Psoas muscle (tissue), 8 donors: ENCODE measurements around the gene ALOX15B. TPM values are rescaled to one million over a fixed set of nuclear protein-coding genes. Genes with fewer than 3 reads are reported as not detected.

Experiments
- ATAC-seq, 4 donors: fragments of 200-7000 bp; cut with Tn5 transposase; one replicate each; pipeline ENCODE4 v1.9.1; 2020; ENCODE audit warnings: moderate library complexity in 3 of 4, mild to moderate bottlenecking in 2 of 4
- DNase-seq, 2 donors: peaks; one replicate each; pipeline ENCODE4 v3.0.0-alpha.2; 2020
- H3K27ac ChIP-seq: fragments of 200-600 bp; one replicate; pipeline ENCODE4 v1.8.0; 2022
- H3K27me3 ChIP-seq, 3 donors: fragments of 200-600 bp in 1 of 3; one replicate each; pipeline versions ENCODE4 v1.6.1 to v1.8.0; 2013 to 2022; ENCODE audit warnings: low read length in 2 of 3, mild to moderate bottlenecking in 2 of 3, moderate library complexity in 1 of 3; ENCODE audit not compliant: insufficient read depth in 3 of 3
- H3K36me3 ChIP-seq, 2 donors: fragments of 200-600 bp in 1 of 2; one replicate each; pipeline versions ENCODE4 v1.6.1 to v1.8.0; 2013 to 2022; ENCODE audit warnings: low read depth in 1 of 2, mild to moderate bottlenecking in 1 of 2, moderate library complexity in 1 of 2; ENCODE audit not compliant: insufficient read depth in 1 of 2
- H3K4me1 ChIP-seq: fragments of 200-600 bp; one replicate; pipeline ENCODE4 v1.8.0; 2022
- H3K4me3 ChIP-seq: fragments of 200-600 bp; one replicate; pipeline ENCODE4 v1.8.0; 2022; ENCODE audit warnings: mild to moderate bottlenecking
- H3K9me3 ChIP-seq: fragments of 200-600 bp; one replicate; pipeline ENCODE4 v1.8.0; 2022
- WGBS, 3 donors: extraction: QIAGEN DNeasy Blood & Tissue Kit; methylation state at CpG; one replicate each; pipeline versions ENCODE4 v1.1.6 to v1.1.7; 2013; 5-methylcytosine and 5-hydroxymethylcytosine counted together
- intact Hi-C, 2 donors: fragments of 100-400 bp; cut with DNase I; formaldehyde crosslinking; loops; one replicate each; pipeline versions ENCODE4 v1.11.0 to v1.14.2; 2022
- polyA plus RNA-seq, 3 donors: library from polyadenylated mRNA; stranded (reverse); fragments of 200-250 nt; gene quantifications; one replicate each; pipeline ENCODE4 v1.2.3, GENCODE V29; 2013
- total RNA-seq, 4 donors: library from RNA; stranded (reverse); fragmentation: NEBNext Ultra II Directional in 2 of 4; extraction: Animal tissue kit (Norgen Biotek cat#: 25700) in 2 of 4; gene quantifications; one replicate each; pipeline versions ENCODE4 v1.2.1 to v1.2.4, GENCODE V29; 2021 to 2023
- TF ChIP-seq, protein P1 (sequence below): fragments of 200-600 bp; IDR thresholded peaks from one replicate; pipeline ENCODE4 v1.8.0; 2022; ENCODE audit warnings: antibody characterized with exemption
- donor health status: healthy with polysubstance abuse.
- donor health status: DM: no; HTN: no; CAD: no; lungs with moderate emphysema.
- donor health status: Bipolar disorder and iron deficiency.
- donor health status: healthy.
- donor health status: DM: yes; HTN: yes; CAD: no.
- donor health status: DM: no; HTN: no; CAD: no.
- donor health status: DM: no; HTN: no; CAD: no.
- donor health status: DM: yes; HTN: yes; CAD: no.

ALOX15B gene
- total and polyA plus RNA-seq, 7 donors: 0.09 to 1.1 (median 0.32) TPM; not detected in 2

DNA sequence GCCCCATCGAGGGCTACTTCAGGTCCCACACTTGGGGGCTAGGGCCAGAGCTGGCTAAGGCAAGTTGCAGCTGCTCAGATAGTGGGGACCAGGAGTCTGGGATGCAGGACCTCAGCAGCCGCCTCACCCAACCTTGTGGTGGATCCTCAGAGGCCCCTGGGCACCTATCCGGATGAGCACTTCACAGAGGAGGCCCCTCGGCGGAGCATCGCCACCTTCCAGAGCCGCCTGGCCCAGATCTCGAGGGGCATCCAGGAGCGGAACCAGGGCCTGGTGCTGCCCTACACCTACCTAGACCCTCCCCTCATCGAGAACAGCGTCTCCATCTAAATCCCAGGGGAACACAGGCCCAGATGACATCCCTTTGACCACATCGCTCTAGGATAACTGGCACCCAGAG is 9.4 kb downstream of the ALOX15B start:
- Histone ChIP-seq H3K36me3 (no peaks in the 10 kb centered on the region), H3K4me1 (no peaks in the 10 kb centered on the region), H3K27me3 (peaks cover 0 to 10% (median 0%) of the 10 kb centered on the region in 3 donors), H3K27ac (no peak overlapping the region), H3K4me3 (no peak overlapping the region), H3K9me3 (no peaks in the 10 kb centered on the region)
- DNase-seq (no peak), ATAC-seq (no peak)
- intact Hi-C loops: loop anchor here in 1 of 2 donors (10.0 kb wide), 1 partner anchor 133 kb away; the partner anchor contains the start of gene RNF227
- WGBS, 3 donors: 83 to 89% (median 86%) methylated on average over 12 of the region's 12 CpGs
- TF ChIP-seq, protein P1, sequence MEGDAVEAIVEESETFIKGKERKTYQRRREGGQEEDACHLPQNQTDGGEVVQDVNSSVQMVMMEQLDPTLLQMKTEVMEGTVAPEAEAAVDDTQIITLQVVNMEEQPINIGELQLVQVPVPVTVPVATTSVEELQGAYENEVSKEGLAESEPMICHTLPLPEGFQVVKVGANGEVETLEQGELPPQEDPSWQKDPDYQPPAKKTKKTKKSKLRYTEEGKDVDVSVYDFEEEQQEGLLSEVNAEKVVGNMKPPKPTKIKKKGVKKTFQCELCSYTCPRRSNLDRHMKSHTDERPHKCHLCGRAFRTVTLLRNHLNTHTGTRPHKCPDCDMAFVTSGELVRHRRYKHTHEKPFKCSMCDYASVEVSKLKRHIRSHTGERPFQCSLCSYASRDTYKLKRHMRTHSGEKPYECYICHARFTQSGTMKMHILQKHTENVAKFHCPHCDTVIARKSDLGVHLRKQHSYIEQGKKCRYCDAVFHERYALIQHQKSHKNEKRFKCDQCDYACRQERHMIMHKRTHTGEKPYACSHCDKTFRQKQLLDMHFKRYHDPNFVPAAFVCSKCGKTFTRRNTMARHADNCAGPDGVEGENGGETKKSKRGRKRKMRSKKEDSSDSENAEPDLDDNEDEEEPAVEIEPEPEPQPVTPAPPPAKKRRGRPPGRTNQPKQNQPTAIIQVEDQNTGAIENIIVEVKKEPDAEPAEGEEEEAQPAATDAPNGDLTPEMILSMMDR: no peak

DNA sequence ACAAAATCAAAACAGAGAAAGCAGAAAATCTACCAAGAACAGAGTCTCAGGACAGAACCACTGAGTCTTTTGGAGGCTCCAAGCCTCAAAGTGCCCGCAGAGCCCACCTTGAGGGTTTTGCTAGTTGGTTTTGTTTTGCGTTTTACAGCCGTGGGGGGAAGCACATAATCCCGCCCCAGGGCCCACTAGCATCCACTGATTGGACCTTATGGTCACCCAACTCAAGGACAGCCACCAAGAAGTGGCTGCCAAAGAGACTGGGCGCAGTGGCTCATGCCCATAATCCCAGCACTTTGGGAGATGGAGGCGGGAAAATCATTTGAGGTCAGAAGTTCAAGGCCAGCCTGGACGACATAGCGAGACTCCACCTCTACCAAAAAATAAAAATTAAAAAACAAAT is 9.9 kb downstream of the ALOX15B start:
- no peak overlapping the region for H3K4me3 ChIP-seq
- no peaks in the 10 kb centered on the region for H3K4me1 ChIP-seq
- no peak for DNase-seq
- TF ChIP-seq, protein P1: no peak
- intact Hi-C loops: loop anchor here in 1 of 2 donors (10.0 kb wide), 1 partner anchor 134 kb away; the partner anchor contains the start of gene RNF227
- no peak overlapping the region for H3K27ac ChIP-seq
- ATAC-seq: no peak
- peaks cover 0 to 10% (median 0%) of the 10 kb centered on the region in 3 donors for H3K27me3 ChIP-seq
- H3K36me3 ChIP-seq: no peaks in the 10 kb centered on the region
- 85 to 88% (median 87%) methylated on average over 8 of the region's 8 CpGs for WGBS, 3 donors
- H3K9me3 ChIP-seq: no peaks in the 10 kb centered on the region

DNA sequence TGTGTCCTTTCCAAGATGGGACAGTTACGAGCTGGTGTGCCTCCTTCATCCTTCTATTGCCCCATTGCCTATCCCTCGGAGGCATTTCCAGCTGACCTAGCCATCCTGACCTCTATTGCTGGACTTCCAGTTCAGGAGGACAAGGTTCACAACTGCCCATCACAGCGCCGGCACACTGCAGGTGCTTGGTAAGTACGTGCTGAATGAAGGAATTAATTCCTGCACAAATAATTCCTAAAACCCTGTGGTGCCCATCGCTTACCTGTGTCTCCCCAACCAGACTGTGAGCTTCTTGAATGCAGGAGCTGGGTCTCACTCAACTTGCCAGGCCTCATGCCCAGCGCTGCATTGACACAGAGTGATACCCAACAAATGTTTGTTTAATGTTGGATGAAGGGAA is 13.0 kb downstream of the ALOX15B start:
- no peaks in the 10 kb centered on the region for H3K4me1 ChIP-seq
- intact Hi-C loops: loop anchor here in 1 of 2 donors (10.0 kb wide), 1 partner anchor 307 kb away; no protein-coding TSS in a partner anchor
- WGBS, 3 donors: 70 to 84% (median 83%) methylated on average over 7 of the region's 7 CpGs
- H3K27me3 ChIP-seq: peaks cover 0 to 4% (median 0%) of the 10 kb centered on the region in 3 donors
- H3K27ac ChIP-seq: no peak overlapping the region
- H3K36me3 ChIP-seq: no peaks in the 10 kb centered on the region
- H3K9me3 ChIP-seq: no peaks in the 10 kb centered on the region
- TF ChIP-seq, protein P1: no peak
- DNase-seq (no peak), ATAC-seq (no peak)
- no peak overlapping the region for H3K4me3 ChIP-seq

DNA sequence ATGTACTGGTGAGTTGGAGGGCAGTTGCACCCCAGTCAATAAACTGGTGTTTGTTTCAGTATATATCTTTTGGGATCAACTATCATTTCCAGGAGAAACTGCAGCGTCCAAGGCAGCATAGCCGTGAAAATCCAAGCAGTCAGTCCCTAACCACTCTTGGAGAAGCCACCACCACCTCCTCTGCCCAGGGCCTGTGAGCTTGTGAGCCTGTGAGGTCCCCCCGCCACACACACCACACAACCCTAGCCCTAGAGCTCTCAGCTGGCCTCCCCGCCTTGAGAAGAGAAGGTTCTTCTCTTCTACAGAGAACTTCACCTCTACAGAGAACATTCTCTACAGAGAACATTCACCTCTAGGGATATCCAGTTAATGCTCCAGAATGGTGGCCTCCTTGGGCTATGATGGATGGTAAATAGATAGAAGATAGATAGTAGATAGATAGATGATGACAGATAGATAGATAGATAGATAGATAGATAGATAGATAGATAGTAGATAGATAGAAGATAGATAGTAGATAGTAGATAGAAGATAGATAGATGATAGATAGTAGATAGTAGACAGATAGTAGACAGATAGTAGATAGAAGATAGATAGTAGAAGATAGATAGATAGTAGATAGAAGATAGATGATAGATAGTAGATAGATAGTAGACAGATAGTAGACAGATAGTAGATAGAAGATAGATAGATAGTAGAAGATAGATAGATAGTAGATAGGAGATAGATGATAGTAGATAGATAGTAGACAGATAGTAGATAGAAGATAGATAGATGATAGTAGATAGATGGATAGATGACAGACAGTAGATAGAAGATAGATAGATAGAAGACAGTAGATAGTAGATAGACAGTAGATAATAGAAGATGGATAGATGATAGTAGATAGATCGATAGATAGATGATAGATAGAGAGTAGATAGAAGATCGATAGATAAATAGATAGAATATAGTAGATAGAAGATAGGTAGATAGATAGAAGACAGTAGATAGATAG is 13.7 kb downstream of the ALOX15B start:
- TF ChIP-seq, protein P1: no peak
- H3K9me3 ChIP-seq: no peaks in the 10 kb centered on the region
- intact Hi-C loops: loop anchor here in 1 of 2 donors (10.0 kb wide), 1 partner anchor 308 kb away; no protein-coding TSS in a partner anchor
- 88 to 92% (median 88%) methylated on average over 6 of the region's 6 CpGs for WGBS, 3 donors
- no peaks in the 10 kb centered on the region for H3K4me1 ChIP-seq
- no peaks in the 10 kb centered on the region for H3K36me3 ChIP-seq
- no peak for DNase-seq
- ATAC-seq: no peak
- H3K27ac ChIP-seq: no peak overlapping the region
- peaks cover 0 to 4% (median 0%) of the 10 kb centered on the region in 3 donors for H3K27me3 ChIP-seq
- no peak overlapping the region for H3K4me3 ChIP-seq
